Upper lobe of right lung (tissue), 1 donor: ENCODE measurements around the gene SPATA13. TPM values are rescaled to one million over a fixed set of nuclear protein-coding genes. Genes with fewer than 3 reads are reported as not detected.
A peak's percentile ranks its signal among the peaks of the same experiment; 100 is the strongest.
"Not testable (repeated sequence)": the region's sequence is repeated elsewhere in the genome, so short reads cannot be mapped to it uniquely, and the experiment has no call there.

Experiments
- ATAC-seq: fragments of 200-7000 bp; cut with Tn5 transposase; one replicate; pipeline ENCODE4 v1.9.1; 2020; ENCODE audit warnings: mild to moderate bottlenecking, moderate library complexity
- DNase-seq: peaks from one replicate; pipeline ENCODE4 v3.0.0-alpha.2; 2020
- H3K27ac ChIP-seq: fragments of 200-600 bp; one replicate; pipeline ENCODE4 v1.8.0; 2022
- H3K27me3 ChIP-seq: fragments of 200-600 bp; one replicate; pipeline ENCODE4 v1.8.0; 2022; ENCODE audit warnings: mild to moderate bottlenecking
- H3K36me3 ChIP-seq: fragments of 200-600 bp; one replicate; pipeline ENCODE4 v1.8.0; 2022
- H3K4me1 ChIP-seq: fragments of 200-600 bp; one replicate; pipeline ENCODE4 v1.8.0; 2022
- H3K4me3 ChIP-seq: fragments of 200-600 bp; one replicate; pipeline ENCODE4 v1.8.0; 2022; ENCODE audit warnings: mild to moderate bottlenecking
- H3K9me3 ChIP-seq: fragments of 200-600 bp; one replicate; pipeline ENCODE4 v1.8.0; 2022
- CTCF ChIP-seq: fragments of 200-600 bp; IDR thresholded peaks from one replicate; pipeline ENCODE4 v1.8.0; 2022; ENCODE audit warnings: antibody characterized with exemption
- intact Hi-C: fragments of 100-400 bp; cut with DNase I; formaldehyde crosslinking; loops from one replicate; pipeline ENCODE4 v1.11.0; 2022
- total RNA-seq: library from RNA; stranded (reverse); fragmentation: NEBNext Ultra II Directional; extraction: Animal tissue kit (Norgen Biotek cat#: 25700); gene quantifications from one replicate; pipeline ENCODE4 v1.2.1, GENCODE V29; 2021
- donor health status: DM: no; HTN: yes; CAD: no; lungs with severe emphysema.

Gene SPATA13
- total RNA-seq, 1 donor from 2014 or later: 34.4 TPM

- Histone ChIP-seq H3K36me3 (no peaks in the 10 kb centered on the region), H3K27me3 (no peaks in the 10 kb centered on the region), H3K4me1 (peaks cover 6% of the 10 kb centered on the region), H3K27ac (no peak overlapping the region), H3K4me3 (no peak overlapping the region), H3K9me3 (no peaks in the 10 kb centered on the region)
- intact Hi-C loops: no loop called here
- no peak for TF ChIP-seq CTCF
- DNase-seq (no peak), ATAC-seq (no peak)
Observed at GRCh38 chr13:24202215-24202614, 41.7 kb downstream of the SPATA13 start.

- Histone ChIP-seq H3K36me3 (no peaks in the 10 kb centered on the region), H3K27me3 (no peaks in the 10 kb centered on the region), H3K9me3 (no peaks in the 10 kb centered on the region), H3K4me1 (peaks cover 6% of the 10 kb centered on the region), H3K4me3 (no peak overlapping the region), H3K27ac (no peak overlapping the region)
- no peak for ATAC-seq
- no peak for DNase-seq
- no peak for TF ChIP-seq CTCF
- intact Hi-C loops: no loop called here
Observed at GRCh38 chr13:24203273-24203672, 42.8 kb downstream of the SPATA13 start.

DNA sequence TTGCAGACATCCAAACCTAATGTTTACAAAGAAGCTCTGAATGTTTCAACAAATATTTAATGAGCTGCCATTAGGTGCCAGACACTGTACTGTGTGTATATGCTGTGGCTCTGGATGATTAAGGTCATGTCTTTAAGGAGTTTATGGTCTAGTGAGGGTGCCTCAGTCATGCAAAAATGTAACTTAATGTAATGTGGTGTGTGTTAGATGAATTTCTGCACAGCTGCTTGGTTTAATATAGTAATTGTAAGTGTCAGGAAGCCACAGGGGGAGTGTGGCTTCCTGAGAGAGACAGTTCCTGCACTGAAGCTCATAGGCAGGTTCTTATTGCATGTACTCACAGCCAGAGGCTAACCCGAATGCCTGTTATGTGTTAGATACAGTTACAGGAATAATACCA lies 43.3 kb downstream of the SPATA13 start:
- Histone ChIP-seq H3K27ac (no peak overlapping the region), H3K9me3 (no peaks in the 10 kb centered on the region), H3K36me3 (no peaks in the 10 kb centered on the region), H3K4me3 (no peak overlapping the region), H3K4me1 (peaks cover 6% of the 10 kb centered on the region), H3K27me3 (no peaks in the 10 kb centered on the region)
- ATAC-seq (peak; percentile 40), DNase-seq (no peak)
- TF ChIP-seq CTCF: no peak
- intact Hi-C loops: no loop called here

- intact Hi-C loops, H3K27ac ChIP-seq, ATAC-seq, H3K36me3 ChIP-seq, H3K4me3 ChIP-seq, H3K9me3 ChIP-seq, H3K4me1 ChIP-seq, H3K27me3 ChIP-seq, DNase-seq: not testable (repeated sequence)
Observed at GRCh38 chr13:24205076-24205475, 44.6 kb downstream of the SPATA13 start.

GRCh38 chr13:24207841-24208667 lies 47.5 kb downstream of the SPATA13 start:
- Histone ChIP-seq H3K27me3 (no peaks in the 10 kb centered on the region), H3K4me3 (no peak overlapping the region), H3K9me3 (no peaks in the 10 kb centered on the region), H3K27ac (no peak overlapping the region), H3K36me3 (no peaks in the 10 kb centered on the region), H3K4me1 (peaks cover 5% of the 10 kb centered on the region)
- intact Hi-C loops: no loop called here
- peak; percentile 14 for ATAC-seq
- no peak for TF ChIP-seq CTCF
- DNase-seq: no peak

DNA sequence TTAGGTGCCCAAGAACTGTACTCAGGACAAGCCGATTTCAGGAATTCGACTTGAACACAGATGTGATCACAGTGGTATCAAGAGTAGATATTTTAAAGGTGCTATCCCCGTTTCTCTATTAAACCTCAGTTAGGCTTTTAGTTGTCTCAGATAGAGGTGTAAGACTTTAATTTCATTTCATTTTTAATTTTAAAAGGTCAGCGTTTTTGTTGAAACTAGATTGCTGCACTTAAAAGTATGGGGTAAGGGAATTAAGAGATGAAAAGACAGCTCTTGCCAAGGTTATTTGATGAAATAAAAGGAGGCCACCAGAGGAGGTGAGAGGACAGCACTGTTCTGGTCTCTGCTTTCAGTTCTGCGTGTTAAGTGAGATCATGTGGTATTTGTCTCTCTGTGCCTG lies 48.6 kb downstream of the SPATA13 start:
- intact Hi-C loops: no loop called here
- no peak overlapping the region for H3K27ac ChIP-seq

More for the DNA sequence above, 48.6 kb downstream of the SPATA13 start:
- Histone ChIP-seq H3K4me3 (no peak overlapping the region), H3K36me3 (no peaks in the 10 kb centered on the region), H3K9me3 (no peaks in the 10 kb centered on the region), H3K4me1 (no peaks in the 10 kb centered on the region), H3K27me3 (no peaks in the 10 kb centered on the region)
- DNase-seq (no peak), ATAC-seq (no peak)
- TF ChIP-seq CTCF: no peak
